Measurements from ENCODE around the gene ABTB2.

DNA sequence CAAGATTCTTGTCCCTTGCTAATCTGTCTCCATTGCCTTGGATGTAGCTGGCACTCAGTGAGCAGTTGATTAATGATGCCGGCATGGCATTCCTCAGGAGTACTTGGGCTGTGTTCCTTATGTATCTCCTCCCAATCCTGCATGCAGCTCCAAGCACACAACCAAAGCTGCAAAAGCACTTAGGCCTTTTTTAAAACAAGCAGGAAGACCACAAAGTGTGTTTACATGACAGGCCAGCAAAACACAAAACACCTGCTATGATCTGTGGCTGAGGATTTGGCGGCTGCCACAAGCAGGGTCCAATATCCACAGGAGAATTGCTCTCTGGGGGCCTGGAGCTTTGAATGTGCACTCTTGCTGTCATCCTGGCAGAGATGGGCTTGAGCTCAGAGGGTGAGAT is 8.9 kb downstream of the ABTB2 start:
- TF ChIP-seq, protein P1, sequence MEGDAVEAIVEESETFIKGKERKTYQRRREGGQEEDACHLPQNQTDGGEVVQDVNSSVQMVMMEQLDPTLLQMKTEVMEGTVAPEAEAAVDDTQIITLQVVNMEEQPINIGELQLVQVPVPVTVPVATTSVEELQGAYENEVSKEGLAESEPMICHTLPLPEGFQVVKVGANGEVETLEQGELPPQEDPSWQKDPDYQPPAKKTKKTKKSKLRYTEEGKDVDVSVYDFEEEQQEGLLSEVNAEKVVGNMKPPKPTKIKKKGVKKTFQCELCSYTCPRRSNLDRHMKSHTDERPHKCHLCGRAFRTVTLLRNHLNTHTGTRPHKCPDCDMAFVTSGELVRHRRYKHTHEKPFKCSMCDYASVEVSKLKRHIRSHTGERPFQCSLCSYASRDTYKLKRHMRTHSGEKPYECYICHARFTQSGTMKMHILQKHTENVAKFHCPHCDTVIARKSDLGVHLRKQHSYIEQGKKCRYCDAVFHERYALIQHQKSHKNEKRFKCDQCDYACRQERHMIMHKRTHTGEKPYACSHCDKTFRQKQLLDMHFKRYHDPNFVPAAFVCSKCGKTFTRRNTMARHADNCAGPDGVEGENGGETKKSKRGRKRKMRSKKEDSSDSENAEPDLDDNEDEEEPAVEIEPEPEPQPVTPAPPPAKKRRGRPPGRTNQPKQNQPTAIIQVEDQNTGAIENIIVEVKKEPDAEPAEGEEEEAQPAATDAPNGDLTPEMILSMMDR (conservative IDR thresholded peaks at IDR 0.05; ENCODE audit: low read length): no peak
- TF ChIP-seq EZH2phosphoT487 (IDR thresholded peaks at IDR 0.05; ENCODE audit: borderline replicate concordance, low read depth, low read length): no peak
